Endometrium (tissue), 2 donors: Measurements from ENCODE around the gene PODN.

Experiments used
- FAIRE-seq: peaks from 2 replicates; lab custom pipeline; 2012; peaks lifted over from hg19 to GRCh38; lab: Jason Lieb, UNC
- donor health status: control.
- donor health status: control.

The PODN gene

DNA sequence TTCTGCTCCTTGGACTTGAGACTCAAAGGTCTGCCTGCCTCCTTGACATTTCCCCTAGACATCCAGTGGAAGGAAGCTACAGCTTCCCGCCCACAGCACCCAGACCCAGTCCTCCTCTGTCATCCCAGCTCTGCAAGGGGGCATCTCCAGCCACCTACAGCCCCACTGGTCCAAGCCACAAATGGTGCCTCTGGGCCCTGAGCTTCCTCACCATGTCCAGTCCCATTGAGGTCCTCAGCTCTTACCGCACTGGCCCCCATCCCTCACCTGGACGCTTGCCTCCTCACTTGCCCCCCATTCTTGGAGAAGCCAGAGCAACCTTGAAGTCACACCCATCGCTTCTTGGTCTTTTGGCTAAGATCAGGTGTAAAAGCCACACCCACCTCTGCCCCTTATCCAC is 13.2 kb downstream of the PODN start:
- no peak for FAIRE-seq

DNA sequence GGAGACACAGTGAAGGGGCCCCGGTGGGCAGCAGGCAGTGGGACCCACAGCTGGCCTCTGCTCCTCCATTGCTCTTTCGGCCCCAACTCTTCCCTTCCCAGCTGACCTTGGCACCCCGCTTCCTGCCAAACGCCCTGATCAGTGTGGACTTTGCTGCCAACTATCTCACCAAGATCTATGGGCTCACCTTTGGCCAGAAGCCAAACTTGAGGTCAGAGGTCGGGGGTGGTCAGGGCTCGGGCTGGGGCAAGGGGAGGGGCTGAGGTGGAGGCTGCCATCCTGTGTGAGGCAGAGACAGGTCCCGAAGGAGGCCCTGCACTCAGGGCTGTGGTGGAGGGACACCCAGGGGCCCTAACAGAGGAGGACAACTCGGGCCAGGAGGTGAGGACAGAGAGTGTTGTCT is 13.7 kb downstream of the PODN start:
- FAIRE-seq, result no peak

DNA sequence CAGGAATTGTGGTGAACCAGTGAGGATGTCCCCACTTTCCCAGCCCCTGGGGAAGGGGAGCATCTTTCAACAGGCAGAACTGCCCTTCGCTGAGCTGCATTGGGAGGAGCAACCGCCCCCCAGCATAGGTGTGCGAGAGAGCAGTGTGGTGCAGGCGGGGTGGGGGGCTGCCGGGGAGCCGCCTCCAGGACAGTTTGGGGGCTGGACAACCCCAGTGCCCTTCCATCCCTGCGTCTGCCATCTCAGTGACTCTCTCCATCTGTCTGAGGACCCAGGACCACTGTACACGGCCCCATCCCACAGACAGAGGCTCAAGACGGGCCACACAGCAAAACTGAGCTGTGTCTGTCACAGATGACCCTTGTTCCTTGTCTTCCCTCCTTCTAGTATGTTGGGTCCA is 14.2 kb downstream of the PODN start:
- FAIRE-seq, result no peak

GRCh38 chr1:53076721-53077598 is 14.9 kb downstream of the PODN start:
- no peak for FAIRE-seq

- FAIRE-seq, result no peak
Observed at GRCh38 chr1:53077599-53077965, 15.6 kb downstream of the PODN start.

DNA sequence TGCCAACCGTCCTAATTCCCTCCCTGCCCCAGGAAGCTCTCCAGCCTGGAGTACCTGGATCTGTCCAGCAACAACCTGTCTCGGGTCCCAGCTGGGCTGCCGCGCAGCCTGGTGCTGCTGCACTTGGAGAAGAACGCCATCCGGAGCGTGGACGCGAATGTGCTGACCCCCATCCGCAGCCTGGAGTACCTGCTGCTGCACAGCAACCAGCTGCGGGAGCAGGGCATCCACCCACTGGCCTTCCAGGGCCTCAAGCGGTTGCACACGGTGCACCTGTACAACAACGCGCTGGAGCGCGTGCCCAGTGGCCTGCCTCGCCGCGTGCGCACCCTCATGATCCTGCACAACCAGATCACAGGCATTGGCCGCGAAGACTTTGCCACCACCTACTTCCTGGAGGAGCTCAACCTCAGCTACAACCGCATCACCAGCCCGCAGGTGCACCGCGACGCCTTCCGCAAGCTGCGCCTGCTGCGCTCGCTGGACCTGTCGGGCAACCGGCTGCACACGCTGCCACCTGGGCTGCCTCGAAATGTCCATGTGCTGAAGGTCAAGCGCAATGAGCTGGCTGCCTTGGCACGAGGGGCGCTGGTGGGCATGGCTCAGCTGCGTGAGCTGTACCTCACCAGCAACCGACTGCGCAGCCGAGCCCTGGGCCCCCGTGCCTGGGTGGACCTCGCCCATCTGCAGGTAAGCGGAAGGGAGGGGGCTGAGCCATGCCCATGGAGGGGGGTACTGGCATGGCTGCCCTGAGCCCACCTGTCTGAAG is 16.5 kb downstream of the PODN start:
- FAIRE-seq, result no peak

DNA sequence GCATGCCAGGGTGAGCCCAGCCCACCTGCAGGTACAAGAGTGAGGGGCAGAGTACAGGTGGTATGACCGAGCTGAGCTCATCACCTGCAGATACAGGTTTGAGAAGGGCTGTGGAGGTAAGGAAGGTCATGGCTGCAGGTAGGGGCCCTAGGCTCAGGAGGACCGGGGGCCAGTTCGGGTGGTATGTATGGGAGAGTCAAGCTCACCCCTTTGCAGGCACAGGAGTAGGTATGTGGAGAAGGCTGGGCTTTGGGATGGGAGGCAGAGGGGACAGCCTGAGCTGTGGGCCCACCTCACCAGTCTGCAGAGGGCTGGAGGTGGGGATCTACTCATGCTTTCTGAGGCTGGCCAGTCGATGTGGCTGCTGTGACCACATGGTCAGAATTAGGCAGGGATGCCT is 17.2 kb downstream of the PODN start:
- FAIRE-seq, result no peak

DNA sequence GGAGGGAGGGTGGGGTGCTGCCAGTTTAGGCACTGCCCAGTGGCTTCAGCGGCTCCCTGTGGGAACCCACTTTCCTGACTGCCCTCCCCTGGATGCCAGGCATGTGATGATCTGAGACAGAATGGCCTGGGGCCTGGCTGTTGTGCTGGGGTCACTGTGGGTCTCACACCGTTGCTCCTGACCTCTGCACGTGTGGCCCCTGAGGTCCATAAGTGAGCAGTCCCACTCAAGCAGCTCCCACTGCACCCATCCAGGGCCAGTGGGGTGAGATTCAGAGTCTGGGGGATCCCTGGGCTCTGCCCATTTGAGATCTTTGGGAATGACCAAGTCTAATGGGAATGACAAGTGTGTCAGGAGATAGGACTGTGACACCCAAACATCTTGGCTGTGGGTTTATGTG is 18.0 kb downstream of the PODN start:
- FAIRE-seq, result no peak

DNA sequence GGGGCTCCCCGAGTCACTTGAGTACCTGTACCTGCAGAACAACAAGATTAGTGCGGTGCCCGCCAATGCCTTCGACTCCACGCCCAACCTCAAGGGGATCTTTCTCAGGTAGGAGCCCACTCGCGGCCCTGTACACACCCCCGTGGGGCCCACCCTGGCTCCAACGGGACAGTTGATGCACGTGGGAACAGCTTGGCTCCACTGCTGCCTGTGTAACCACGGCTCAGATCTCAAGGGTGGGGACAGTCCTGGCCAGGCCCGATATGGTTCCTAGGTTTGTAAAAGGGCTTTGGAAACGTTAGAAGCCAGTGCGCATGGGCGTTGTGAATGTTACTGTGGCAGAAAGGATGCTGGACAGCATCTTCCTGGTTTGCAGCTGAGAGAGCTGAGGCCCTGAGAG is 18.8 kb downstream of the PODN start:
- FAIRE-seq, result no peak

GRCh38 chr1:53081384-53082066 is 19.5 kb downstream of the PODN start:
- no peak for FAIRE-seq

GRCh38 chr1:53082826-53083455 is 20.9 kb downstream of the PODN start:
- no peak for FAIRE-seq

GRCh38 chr1:53083636-53084588 is 21.9 kb downstream of the PODN start:
- FAIRE-seq, result no peak

- FAIRE-seq, result no peak
Observed at GRCh38 chr1:53084589-53084971, 22.6 kb downstream of the PODN start.

DNA sequence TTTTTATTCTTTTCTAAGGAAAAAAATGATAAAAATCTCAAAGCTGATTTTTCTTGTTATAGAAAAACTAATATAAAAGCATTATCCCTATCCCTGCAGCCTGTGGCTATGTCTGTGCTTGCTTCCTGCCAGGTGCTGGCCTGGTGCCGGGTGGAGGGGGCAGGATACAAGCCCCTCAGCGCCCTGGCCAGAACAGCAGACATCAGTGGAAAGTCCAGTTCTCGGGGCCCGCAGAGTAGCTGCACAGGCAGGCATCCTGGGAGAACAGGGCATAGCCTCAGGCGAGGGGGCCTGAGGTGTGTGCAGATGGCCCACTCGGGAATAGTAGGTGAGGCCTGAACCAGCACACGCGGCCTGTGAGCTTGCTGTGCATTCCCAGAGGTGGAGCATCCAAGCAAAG is 23.4 kb downstream of the PODN start:
- no peak for FAIRE-seq

- FAIRE-seq, result no peak
Observed at GRCh38 chr1:53086491-53087070, 24.6 kb downstream of the PODN start.

DNA sequence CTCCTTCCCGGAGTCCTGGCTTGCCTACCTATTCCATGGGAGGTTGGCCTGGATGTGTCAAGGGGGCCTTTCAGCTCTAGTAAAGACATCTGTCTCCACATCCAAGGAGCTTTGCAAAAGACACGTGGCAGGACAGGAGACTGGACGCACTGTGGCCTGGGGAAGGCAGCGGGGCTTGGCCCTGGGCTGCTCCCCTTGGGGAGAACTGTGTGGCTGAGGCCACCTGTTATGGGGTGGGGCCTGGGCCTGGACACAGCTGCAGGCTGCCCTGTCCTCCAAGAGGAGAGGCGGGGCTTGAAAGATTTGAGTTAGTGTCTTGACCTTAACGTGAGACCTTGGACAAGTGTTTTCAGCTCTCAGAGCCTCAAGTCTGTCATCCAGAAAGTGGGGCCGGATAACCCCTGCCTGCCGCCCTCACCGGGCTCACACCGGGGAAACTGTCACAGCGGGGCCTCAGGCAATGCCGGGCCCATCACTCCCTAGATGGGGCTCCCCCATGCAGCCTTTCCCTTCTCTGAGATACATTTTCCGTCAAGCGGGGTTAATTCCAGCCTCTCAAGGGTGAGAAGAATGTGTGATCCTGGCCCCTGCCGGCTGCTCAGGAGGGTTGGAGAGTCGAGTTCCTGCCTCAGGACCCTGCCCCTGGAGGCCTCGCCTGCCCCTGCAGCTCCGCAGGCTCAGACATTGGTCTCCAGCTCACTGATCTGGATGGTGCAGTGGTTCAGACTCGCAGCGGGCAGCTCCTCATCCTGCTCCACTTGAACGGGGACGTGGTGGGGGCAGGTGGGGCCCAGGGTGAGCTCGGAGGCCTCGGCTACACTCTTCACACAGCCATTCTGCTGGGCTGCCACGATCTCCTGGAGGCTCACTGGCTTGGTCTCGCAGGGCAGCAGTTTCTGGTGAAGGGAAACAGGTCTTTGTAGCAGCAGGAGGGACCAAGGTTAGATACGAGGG is 25.6 kb downstream of the PODN start:
- FAIRE-seq, result no peak

DNA sequence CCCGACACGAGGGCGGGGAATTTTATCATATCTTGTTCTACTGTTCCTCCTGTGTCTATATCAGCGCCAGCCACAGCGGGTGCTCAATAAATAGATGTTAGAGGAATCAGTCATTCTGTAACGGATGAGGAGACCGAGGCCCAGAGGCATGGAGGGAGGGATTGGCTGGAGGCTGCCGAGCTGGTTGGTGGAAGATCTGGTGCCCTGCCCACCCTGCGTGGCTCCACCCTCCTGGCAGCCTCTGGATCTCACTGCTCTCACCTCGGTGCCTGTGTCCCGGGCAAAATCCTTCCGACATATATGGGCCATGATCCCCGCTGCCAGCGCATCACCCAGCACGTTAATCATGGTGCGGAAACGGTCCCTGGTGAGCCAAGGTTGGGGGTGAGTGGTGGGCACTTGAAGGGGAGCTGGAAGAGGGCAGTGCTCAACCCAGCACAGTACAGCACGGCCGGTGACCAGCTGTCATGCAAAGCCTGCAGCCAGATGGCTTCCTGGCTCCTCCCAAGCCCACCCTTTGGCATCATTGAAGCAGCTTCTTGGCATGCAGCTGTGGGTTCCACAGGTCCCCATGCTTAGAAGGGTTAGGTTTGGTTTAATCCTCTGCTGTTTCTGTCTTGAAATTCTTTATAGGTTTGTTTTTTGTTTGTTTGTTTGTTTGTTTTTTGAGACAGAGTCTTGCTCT is 26.7 kb downstream of the PODN start:
- FAIRE-seq, result no peak

- FAIRE-seq, result no peak
Observed at GRCh38 chr1:53089478-53090226, 27.6 kb downstream of the PODN start.
